ENCODE results near the gene RBM5. TPM values are rescaled to one million over a fixed set of nuclear protein-coding genes. Genes with fewer than 3 reads are reported as not detected.

Gene RBM5
- total RNA-seq, 1 donor from 2014 or later, result 80.3 TPM

DNA sequence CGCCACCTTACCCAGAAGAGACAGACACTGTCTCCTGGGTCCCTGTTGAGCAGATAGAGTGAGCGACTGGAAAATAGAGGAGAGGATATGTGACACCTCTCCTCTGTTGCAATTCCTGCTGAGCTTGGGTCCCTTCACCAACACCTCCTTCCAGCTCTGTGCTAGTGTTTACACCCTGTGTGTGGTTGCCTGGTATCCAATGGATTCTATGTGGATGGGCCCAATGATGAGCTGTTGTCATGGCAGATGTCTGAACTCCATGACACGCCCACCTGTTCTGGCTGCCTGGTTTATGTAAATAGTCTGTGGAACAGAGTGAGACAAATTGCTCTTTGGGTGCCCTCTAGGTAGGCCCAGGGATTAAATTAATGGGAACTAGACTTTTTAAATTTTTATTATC is 23.7 kb downstream of the RBM5 start:
- DNase-seq (ENCODE audit: low read depth) (no peak), FAIRE-seq (no peak)
- H3K36me3 ChIP-seq (ENCODE audit: control insufficient read depth, insufficient read depth, low read length), result peaks cover 34% of the 10 kb centered on the region

DNA sequence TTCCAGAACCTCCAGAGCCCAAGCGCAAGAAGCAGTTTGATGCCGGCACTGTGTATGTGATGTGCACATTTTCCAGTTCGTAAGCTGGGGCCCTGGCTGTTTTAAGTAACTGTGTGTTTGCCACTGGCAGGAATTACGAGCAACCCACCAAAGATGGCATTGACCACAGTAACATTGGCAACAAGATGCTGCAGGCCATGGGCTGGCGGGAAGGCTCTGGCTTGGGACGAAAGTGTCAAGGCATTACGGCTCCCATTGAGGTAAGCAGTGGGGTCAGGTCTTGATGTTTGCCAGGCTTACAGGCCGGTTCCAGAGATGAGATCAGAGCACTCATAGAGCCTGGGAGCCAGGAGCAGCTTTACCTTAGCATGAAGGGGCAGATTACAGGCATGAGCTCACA is 28.4 kb downstream of the RBM5 start:
- H3K27me3 ChIP-seq (ENCODE audit: control insufficient read depth, insufficient read depth, low read length), result no peaks in the 10 kb centered on the region
- TF ChIP-seq, protein P1, sequence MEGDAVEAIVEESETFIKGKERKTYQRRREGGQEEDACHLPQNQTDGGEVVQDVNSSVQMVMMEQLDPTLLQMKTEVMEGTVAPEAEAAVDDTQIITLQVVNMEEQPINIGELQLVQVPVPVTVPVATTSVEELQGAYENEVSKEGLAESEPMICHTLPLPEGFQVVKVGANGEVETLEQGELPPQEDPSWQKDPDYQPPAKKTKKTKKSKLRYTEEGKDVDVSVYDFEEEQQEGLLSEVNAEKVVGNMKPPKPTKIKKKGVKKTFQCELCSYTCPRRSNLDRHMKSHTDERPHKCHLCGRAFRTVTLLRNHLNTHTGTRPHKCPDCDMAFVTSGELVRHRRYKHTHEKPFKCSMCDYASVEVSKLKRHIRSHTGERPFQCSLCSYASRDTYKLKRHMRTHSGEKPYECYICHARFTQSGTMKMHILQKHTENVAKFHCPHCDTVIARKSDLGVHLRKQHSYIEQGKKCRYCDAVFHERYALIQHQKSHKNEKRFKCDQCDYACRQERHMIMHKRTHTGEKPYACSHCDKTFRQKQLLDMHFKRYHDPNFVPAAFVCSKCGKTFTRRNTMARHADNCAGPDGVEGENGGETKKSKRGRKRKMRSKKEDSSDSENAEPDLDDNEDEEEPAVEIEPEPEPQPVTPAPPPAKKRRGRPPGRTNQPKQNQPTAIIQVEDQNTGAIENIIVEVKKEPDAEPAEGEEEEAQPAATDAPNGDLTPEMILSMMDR (IDR thresholded peaks at IDR 0.05; ENCODE audit: insufficient read depth, low read length, severe bottlenecking), result no peak
- no peak overlapping the region for H3K4me3 ChIP-seq (ENCODE audit: low read depth, low read length)
- no peak for DNase-seq (ENCODE audit: low read depth)
- peak; percentile 75 for FAIRE-seq
- peaks cover 31% of the 10 kb centered on the region for H3K36me3 ChIP-seq (ENCODE audit: control insufficient read depth, insufficient read depth, low read length)

More for the DNA sequence above, 23.7 kb downstream of the RBM5 start:
- TF ChIP-seq, protein P1 (IDR thresholded peaks at IDR 0.05; ENCODE audit: insufficient read depth, low read length, severe bottlenecking), result no peak
- no peaks in the 10 kb centered on the region for H3K27me3 ChIP-seq (ENCODE audit: control insufficient read depth, insufficient read depth, low read length)
- H3K4me3 ChIP-seq (ENCODE audit: low read depth, low read length), result no peak overlapping the region

DNA sequence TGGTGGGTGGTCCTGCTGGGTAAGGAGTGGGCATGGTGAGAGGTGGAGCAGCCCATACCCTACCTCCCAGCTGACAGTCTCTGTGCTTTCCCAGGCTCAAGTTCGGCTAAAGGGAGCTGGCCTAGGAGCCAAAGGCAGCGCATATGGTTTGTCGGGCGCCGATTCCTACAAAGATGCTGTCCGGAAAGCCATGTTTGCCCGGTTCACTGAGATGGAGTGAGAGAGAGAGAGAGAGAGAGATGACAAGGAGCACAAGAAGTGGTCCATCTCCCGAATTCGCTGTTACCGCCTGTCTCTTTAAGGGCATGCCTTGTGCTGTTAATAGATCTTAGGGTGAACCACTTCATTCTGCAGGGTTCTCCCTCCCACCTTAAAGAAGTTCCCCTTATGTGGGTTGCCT is 29.5 kb downstream of the RBM5 start:
- FAIRE-seq (no peak), DNase-seq (ENCODE audit: low read depth) (no peak)
- Histone ChIP-seq H3K4me3 (ENCODE audit: low read depth, low read length) (no peak overlapping the region), H3K36me3 (ENCODE audit: control insufficient read depth, insufficient read depth, low read length) (peaks cover 29% of the 10 kb centered on the region), H3K27me3 (ENCODE audit: control insufficient read depth, insufficient read depth, low read length) (no peaks in the 10 kb centered on the region)
- TF ChIP-seq, protein P1 (IDR thresholded peaks at IDR 0.05; ENCODE audit: insufficient read depth, low read length, severe bottlenecking), result no peak

DNA sequence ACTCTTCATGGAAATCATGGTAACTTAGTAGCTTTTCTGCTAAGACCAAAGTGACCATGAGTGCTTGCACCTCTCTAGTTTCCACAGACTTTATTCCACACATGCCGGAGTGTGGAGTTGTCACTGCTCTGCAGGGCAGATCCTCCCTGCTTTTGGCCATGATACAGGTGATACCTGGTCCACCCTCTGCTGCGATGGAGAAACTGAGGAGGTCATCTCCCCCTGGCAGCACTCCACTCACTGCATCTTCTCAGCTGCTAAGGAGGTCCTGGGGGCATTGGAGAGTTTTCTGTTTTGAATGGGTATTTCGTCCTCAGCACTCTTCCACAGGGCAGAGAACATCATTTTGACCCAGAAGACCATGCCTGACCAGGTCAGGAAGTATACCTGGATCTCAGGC is 31.1 kb downstream of the RBM5 start:
- no peaks in the 10 kb centered on the region for H3K27me3 ChIP-seq (ENCODE audit: control insufficient read depth, insufficient read depth, low read length)
- FAIRE-seq, result no peak
- DNase-seq (ENCODE audit: low read depth), result no peak
- peaks cover 21% of the 10 kb centered on the region for H3K36me3 ChIP-seq (ENCODE audit: control insufficient read depth, insufficient read depth, low read length)
- no peak overlapping the region for H3K4me3 ChIP-seq (ENCODE audit: low read depth, low read length)
- TF ChIP-seq, protein P1 (IDR thresholded peaks at IDR 0.05; ENCODE audit: insufficient read depth, low read length, severe bottlenecking), result no peak

DNA sequence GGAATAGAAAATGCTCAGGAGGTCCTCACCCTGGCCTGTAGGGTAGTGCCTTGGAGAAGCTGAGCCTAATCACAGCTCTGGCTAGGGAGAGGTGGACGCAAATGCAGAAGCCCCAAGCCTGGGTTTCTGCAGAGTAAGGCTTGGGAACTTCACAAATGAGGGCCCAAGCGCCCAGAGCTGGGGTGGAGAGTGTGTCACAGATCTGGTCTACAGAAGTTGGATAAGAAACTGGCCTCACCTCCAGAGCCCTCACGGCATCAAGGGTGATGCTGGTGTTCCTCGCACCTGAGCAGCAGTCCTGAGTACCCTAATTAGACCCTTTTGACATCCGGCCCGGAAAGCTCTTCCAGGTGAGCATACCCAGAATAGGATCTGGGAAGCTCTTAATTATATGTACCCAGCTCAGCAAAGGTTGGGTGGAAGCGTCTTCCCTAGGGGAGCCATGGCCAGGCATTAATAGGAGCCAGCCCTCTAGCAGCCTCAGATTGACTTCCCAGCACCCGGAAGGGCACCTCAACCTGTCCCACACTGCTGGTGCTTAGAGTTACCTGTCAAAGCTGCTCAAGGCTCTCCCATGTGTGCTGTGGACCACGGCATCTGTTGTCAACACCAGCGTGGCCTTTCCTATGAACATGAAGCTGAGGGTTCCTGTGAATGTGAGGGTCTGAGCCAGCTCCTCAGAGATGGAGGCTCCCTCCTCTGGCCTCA is 31.8 kb downstream of the RBM5 start:
- H3K27me3 ChIP-seq (ENCODE audit: control insufficient read depth, insufficient read depth, low read length), result no peaks in the 10 kb centered on the region
- DNase-seq (ENCODE audit: low read depth) (no peak), FAIRE-seq (no peak)
- H3K4me3 ChIP-seq (ENCODE audit: low read depth, low read length), result no peak overlapping the region
- TF ChIP-seq, protein P1 (IDR thresholded peaks at IDR 0.05; ENCODE audit: insufficient read depth, low read length, severe bottlenecking), result no peak
- peaks cover 15% of the 10 kb centered on the region for H3K36me3 ChIP-seq (ENCODE audit: control insufficient read depth, insufficient read depth, low read length)
